ENCODE data around the gene ZNF280D.
"Not testable (repeated sequence)": the region's sequence is repeated elsewhere in the genome, so short reads cannot be mapped to it uniquely, and the experiment has no call there.

ZNF280D gene, protein sequence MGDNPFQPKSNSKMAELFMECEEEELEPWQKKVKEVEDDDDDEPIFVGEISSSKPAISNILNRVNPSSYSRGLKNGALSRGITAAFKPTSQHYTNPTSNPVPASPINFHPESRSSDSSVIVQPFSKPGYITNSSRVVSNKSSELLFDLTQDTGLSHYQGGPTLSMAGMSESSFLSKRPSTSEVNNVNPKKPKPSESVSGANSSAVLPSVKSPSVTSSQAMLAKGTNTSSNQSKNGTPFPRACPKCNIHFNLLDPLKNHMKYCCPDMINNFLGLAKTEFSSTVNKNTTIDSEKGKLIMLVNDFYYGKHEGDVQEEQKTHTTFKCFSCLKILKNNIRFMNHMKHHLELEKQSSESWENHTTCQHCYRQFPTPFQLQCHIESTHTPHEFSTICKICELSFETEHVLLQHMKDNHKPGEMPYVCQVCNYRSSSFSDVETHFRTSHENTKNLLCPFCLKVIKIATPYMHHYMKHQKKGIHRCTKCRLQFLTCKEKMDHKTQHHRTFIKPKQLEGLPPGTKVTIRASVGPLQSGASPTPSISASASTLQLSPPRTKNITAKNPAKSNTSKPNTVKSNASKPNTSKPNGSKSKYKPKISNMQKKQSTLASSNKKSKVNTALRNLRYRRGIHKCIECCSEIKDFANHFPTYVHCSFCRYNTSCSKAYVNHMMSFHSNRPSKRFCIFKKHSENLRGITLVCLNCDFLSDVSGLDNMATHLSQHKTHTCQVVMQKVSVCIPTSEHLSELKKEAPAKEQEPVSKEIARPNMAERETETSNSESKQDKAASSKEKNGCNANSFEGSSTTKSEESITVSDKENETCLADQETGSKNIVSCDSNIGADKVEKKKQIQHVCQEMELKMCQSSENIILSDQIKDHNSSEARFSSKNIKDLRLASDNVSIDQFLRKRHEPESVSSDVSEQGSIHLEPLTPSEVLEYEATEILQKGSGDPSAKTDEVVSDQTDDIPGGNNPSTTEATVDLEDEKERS

GRCh38 chr15:56733136-56734012, at the start of gene ZNF280D:
Gene ZNF280D (minus strand): TSS chr15:56733509. CDS start chr15:56707109, 26,400 bp downstream.
- peak; percentile 62 to 68 (median 66) for DNase-seq (ENCODE audit: low read depth in 3 of 3)

GRCh38 chr15:56782306-56782705, 49.0 kb upstream of the ZNF280D start:
- DNase-seq (ENCODE audit: low read depth in 3 of 3): no peak

DNA sequence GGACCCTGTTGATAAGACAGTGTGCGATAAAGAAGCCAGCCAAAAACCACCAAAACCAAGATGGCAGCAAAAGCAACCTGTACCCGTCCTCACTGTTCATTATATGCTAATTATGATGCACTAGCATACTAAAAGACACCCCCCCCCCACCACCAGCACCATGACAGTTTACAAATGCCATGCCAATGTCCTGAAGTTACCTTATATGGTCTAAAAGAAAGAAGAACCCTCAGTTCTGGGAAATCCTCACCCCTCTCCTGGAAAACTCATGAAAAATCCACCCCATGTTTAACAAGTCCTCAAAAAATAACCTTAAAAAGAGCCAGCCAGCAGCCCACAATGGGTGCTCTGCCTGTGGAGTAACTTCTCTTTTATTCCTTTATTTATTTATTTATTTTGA, 48.4 kb upstream of the ZNF280D start:
- DNase-seq (ENCODE audit: low read depth in 3 of 3): no peak

DNA sequence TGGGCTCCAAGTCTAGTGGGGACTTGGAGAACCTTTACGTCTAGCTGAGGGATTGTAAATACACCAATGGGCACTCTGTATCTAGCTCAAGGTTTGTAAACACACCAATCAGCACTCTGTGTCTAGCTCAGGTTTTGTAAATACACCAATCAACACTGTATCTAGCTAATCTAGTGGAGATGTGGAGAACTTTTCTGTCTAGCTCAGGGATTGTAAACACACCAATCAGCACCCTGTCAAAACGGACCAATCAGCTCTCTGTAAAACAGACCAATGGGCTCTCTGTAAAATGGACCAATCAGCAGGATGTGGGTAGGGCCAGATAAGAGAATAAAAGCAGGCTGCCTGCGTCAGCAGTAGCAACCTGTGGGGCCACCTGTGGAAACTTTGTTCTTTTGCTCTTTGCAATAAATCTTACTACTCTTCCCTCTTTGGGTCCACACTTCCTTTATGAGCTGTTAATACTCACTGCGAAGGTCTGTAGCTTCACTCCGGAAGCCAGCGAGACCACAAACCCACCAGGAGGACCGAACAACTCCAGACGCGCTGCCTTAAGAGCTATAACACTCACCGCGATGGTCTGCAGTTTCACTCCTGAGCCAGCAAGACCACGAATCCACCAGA, 46.9 kb upstream of the ZNF280D start:
- peak in 1 of 3 donors; percentile 1 for DNase-seq (ENCODE audit: low read depth in 3 of 3)

DNA sequence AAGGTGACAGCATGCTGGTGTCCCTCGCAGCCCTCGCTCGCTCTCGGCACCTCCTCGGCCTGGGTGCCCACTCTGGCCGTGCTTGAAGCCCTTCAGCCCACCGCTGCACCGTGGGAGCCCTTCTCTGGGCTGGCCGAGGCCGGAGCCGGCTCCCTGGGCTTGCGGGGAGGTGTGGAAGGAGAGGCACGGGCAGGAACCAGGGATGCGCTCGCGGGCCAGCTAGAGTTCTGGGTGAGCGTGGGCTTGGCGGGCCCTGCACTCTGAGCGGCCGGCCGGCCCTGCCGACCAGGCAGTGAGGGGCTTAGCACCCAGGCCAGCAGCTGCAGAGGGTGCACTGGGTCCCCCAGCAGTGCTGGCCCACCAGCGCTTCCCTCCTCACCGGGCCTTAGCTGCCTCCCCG, 46.1 kb upstream of the ZNF280D start:
- DNase-seq (ENCODE audit: low read depth in 3 of 3): not testable (repeated sequence)

DNA sequence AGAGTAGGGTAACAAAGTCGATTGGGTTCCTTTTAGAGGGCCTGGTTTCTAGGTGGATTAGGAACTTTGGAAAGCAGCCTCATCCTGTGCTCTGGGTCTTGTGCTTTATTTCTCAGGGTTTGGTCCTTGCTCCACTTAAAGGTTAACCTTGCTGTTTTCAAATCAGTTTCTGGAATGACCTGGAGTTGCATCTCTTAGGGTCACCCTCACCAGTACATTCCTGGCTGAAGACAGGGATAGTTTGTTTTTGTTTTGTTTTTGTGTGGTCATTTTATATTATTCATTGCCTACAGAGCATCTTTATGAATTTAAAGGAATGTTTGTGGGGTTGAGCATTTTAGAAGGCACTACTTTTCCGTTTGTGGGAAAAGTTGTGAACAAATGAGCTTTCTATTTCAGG, 45.5 kb upstream of the ZNF280D start:
- no peak for DNase-seq (ENCODE audit: low read depth in 3 of 3)

DNA sequence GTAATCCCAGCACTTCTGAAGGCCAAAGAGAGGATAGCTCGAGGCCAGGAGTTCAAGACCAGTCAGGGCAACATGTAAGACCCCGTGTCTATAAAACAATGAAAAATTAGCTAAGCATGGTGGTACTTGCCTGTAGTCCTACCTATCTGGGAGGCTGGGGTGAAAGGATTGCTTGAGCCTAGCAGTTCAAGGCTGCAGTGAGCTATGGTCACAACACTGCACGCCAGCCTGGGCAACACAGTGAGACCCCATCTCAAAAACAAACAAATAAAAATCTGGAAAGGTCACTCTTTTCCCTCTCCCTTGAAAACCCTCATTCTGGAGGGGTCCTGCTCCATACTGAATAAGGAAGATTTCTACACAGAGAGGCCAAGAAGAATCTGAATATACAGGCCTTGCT, 43.5 kb upstream of the ZNF280D start:
- DNase-seq (ENCODE audit: low read depth in 3 of 3): no peak

GRCh38 chr15:56775641-56776040, 42.3 kb upstream of the ZNF280D start:
- no peak for DNase-seq (ENCODE audit: low read depth in 3 of 3)

DNA sequence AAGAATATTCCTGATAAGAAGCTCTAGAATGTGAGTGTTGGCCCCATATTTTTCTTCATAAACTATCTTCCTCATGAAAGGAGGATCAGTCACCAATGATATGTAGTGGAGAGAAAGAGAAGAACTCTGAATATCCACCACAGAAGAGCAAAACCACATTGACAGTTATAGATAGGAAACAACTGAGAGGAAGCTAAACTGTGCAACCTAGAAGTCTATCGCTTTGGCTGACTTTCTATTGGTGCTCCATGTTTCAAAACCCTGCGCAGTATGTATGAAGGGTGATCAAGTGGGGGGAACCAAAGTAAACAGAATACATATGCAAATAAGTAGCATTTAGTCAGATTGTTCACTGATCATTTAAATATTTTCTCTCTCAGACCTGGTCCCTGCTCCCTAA, 41.0 kb upstream of the ZNF280D start:
- DNase-seq (ENCODE audit: low read depth in 3 of 3): no peak

- DNase-seq (ENCODE audit: low read depth in 3 of 3): no peak
Measured at GRCh38 chr15:56772868-56773639, 39.7 kb upstream of the ZNF280D start.

DNA sequence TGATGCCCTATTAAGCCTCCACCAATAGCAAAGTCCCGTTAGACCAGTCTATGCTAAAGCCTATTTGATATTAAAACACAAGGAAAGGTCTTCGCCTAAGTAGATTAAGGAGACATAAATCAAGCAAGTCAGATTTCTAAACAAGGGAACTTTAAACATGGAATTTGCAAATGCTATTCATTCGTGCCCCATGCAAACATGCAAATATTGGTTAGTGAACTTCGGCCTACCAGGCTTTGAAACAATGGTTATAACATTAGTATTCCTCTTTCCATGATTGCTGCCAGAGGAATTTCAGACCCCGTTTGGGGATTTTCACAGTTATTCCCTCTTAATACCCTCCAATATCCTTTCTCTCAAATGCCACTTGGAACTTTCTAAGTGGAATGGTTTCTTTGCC, 36.9 kb upstream of the ZNF280D start:
- DNase-seq (ENCODE audit: low read depth in 3 of 3): no peak

DNA sequence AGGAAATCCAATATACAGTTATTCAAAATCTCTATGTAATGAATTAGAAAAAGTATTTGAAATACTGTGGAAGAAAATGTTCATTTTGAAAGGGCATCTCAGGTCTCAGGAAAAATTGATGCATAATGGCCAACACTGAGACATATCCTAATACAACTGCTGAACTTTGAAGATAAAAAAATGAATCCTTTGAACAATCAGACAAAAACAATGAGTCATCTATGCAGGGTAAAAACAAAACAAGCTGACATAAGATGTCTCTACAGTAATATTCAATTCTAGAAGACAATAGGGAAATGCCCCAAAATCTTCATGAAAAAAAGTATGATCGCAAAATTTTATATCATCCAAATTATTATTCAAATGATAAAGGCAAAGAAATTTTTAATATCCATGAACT, 34.0 kb upstream of the ZNF280D start:
- no peak for DNase-seq (ENCODE audit: low read depth in 3 of 3)

GRCh38 chr15:56765251-56765650, 31.9 kb upstream of the ZNF280D start:
- DNase-seq (ENCODE audit: low read depth in 3 of 3): no peak

- DNase-seq (ENCODE audit: low read depth in 3 of 3): no peak
Measured at GRCh38 chr15:56763141-56763895, 30.0 kb upstream of the ZNF280D start.

- no peak for DNase-seq (ENCODE audit: low read depth in 3 of 3)
Measured at GRCh38 chr15:56760186-56760585, 26.9 kb upstream of the ZNF280D start.

- no peak for DNase-seq (ENCODE audit: low read depth in 3 of 3)
Measured at GRCh38 chr15:56759450-56759845, 26.1 kb upstream of the ZNF280D start.

GRCh38 chr15:56758770-56759449, 25.6 kb upstream of the ZNF280D start:
- no peak for DNase-seq (ENCODE audit: low read depth in 3 of 3)

DNA sequence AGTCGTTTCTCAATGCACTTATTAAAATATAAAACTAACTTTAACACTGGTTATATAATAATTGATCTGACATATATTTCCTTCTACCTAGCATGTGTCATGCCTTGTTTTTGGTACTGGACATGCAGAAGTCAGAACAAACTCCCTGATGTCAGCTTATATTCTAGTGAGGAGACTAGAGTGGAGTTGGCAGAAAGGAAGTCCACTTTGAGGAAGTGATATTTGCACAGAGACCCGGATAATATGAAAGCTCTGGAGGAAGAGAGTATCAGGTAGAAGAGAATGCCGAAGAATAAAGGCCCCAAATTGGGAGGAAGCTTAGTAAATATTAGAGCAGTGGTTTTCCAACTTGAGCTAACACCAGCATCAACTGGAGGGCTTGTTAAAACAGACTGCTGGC, 24.6 kb upstream of the ZNF280D start:
- DNase-seq (ENCODE audit: low read depth in 3 of 3): no peak

GRCh38 chr15:56754772-56755370, 21.6 kb upstream of the ZNF280D start:
- DNase-seq (ENCODE audit: low read depth in 3 of 3): no peak
